Astrocyte (in vitro differentiated cells and primary cell): Measurements from ENCODE around the gene HOPX. TPM values are rescaled to one million over a fixed set of nuclear protein-coding genes. Genes with fewer than 3 reads are reported as not detected.
"Not testable (repeated sequence)": the region's sequence is repeated elsewhere in the genome, so short reads cannot be mapped to it uniquely, and the experiment has no call there.

Experiments used
- DNase-seq: peaks from one replicate; pipeline ENCODE4 v3.0.0-alpha.2; 2010; ENCODE audit warnings: low read depth
- FAIRE-seq: peaks from 2 replicates; lab custom pipeline; 2011; peaks lifted over from hg19 to GRCh38; lab: Jason Lieb, UNC
- H2AFZ ChIP-seq: 2 replicates; pipeline ENCODE4 v1.6.0; 2012; ENCODE audit warnings: low read depth, low read length, inconsistent platforms
- H3K27ac ChIP-seq: 2 replicates; pipeline ENCODE4 v1.5.1; 2011; ENCODE audit warnings: low read depth, low read length, inconsistent platforms
- H3K27me3 ChIP-seq: 2 replicates; pipeline ENCODE4 v1.6.0; 2011; ENCODE audit warnings: low read length, inconsistent platforms; ENCODE audit not compliant: insufficient read depth
- H3K36me3 ChIP-seq: 2 replicates; pipeline ENCODE4 v1.5.1; 2011; ENCODE audit warnings: low read length, inconsistent platforms; ENCODE audit not compliant: insufficient read depth
- H3K4me1 ChIP-seq: 2 replicates; pipeline ENCODE4 v1.5.1; 2011; ENCODE audit warnings: low read length, inconsistent platforms; ENCODE audit not compliant: insufficient read depth
- H3K4me2 ChIP-seq: 2 replicates; pipeline ENCODE4 v1.6.0; 2012; ENCODE audit warnings: low read length, inconsistent platforms
- H3K4me3 ChIP-seq: 2 replicates; pipeline ENCODE4 v1.5.1; 2011; ENCODE audit warnings: low read depth, mild to moderate bottlenecking, low read length, inconsistent platforms; ENCODE audit not compliant: insufficient read depth
- H3K79me2 ChIP-seq: 2 replicates; pipeline ENCODE4 v1.6.0; 2012; ENCODE audit warnings: mild to moderate bottlenecking, low read length, inconsistent platforms; ENCODE audit not compliant: insufficient read depth
- H3K9ac ChIP-seq: 2 replicates; pipeline ENCODE4 v1.6.0; 2012; ENCODE audit warnings: mild to moderate bottlenecking, low read length, inconsistent platforms
- H3K9me3 ChIP-seq: 2 replicates; pipeline ENCODE4 v1.5.1; 2012; ENCODE audit warnings: low read depth, mild to moderate bottlenecking, low read length, inconsistent platforms; ENCODE audit not compliant: insufficient read depth
- H4K20me1 ChIP-seq: 2 replicates; pipeline ENCODE4 v1.6.0; 2012; ENCODE audit warnings: low read length, inconsistent platforms; ENCODE audit not compliant: insufficient read depth
- H3K27ac Mint-ChIP-seq: one replicate; pipeline ENCODE4 v1.8.0; 2021; ENCODE audit warnings: mild to moderate bottlenecking, mixed read lengths; ENCODE audit not compliant: unreplicated experiment
- H3K27me3 Mint-ChIP-seq: one replicate; pipeline ENCODE4 v1.8.0; 2021; ENCODE audit warnings: low read depth, mixed read lengths; ENCODE audit not compliant: unreplicated experiment
- H3K36me3 Mint-ChIP-seq: one replicate; pipeline ENCODE4 v1.8.0; 2021; ENCODE audit warnings: low read depth, mixed read lengths; ENCODE audit not compliant: unreplicated experiment
- H3K4me1 Mint-ChIP-seq: one replicate; pipeline ENCODE4 v1.8.0; 2021; ENCODE audit warnings: low read depth, mixed read lengths; ENCODE audit not compliant: unreplicated experiment
- H3K4me3 Mint-ChIP-seq: one replicate; pipeline ENCODE4 v1.8.0; 2021; ENCODE audit warnings: mild to moderate bottlenecking, moderate library complexity, mixed read lengths; ENCODE audit not compliant: unreplicated experiment
- H3K9me3 Mint-ChIP-seq: one replicate; pipeline ENCODE4 v1.8.0; 2021; ENCODE audit warnings: mild to moderate bottlenecking, mixed read lengths; ENCODE audit not compliant: unreplicated experiment
- EZH2 ChIP-seq: IDR thresholded peaks from 2 replicates; pipeline ENCODE4 v1.6.1; 2012; ENCODE audit warnings: mild to moderate bottlenecking, low read length, inconsistent platforms; ENCODE audit not compliant: insufficient read depth
- total RNA-seq: library from RNA; stranded (reverse); gene quantifications from 2 replicates; pipeline ENCODE4 v1.2.1, GENCODE V29; 2021
- TF ChIP-seq, protein P1 (sequence below): IDR thresholded peaks from 2 replicates; pipeline ENCODE4 v1.5.1; 2011; ENCODE audit warnings: low read depth, mild to moderate bottlenecking, inconsistent platforms, low read length, moderate library complexity; ENCODE audit not compliant: insufficient read depth

HOPX gene
- total RNA-seq, 1 donor from 2014 or later, result 1.7 TPM

DNA sequence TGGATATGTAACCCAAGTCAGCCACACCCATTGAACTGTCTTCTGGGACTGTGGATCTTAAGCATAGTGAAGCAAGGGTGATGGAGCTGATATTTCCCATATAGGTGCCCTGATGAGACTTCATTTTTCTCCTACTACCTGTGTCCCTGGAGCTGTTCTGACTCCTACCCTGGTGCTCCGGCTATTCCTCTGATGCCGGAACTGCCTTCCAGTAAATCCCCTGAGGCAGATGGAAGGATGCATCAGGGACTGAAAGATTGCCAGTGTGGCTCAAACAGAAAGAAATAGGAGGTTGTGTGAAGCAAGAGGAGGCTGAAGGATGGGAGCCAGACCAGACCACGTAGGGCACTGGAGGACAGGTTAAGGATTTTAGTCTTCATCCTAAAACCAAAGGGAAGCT is 74.7 kb downstream of the HOPX start:
- FAIRE-seq (no peak), DNase-seq (no peak)
- no peak overlapping the region for H3K4me3 ChIP-seq
- no peaks in the 10 kb centered on the region for H3K79me2 ChIP-seq
- H4K20me1 ChIP-seq, result no peaks in the 10 kb centered on the region
- TF ChIP-seq, protein P1, sequence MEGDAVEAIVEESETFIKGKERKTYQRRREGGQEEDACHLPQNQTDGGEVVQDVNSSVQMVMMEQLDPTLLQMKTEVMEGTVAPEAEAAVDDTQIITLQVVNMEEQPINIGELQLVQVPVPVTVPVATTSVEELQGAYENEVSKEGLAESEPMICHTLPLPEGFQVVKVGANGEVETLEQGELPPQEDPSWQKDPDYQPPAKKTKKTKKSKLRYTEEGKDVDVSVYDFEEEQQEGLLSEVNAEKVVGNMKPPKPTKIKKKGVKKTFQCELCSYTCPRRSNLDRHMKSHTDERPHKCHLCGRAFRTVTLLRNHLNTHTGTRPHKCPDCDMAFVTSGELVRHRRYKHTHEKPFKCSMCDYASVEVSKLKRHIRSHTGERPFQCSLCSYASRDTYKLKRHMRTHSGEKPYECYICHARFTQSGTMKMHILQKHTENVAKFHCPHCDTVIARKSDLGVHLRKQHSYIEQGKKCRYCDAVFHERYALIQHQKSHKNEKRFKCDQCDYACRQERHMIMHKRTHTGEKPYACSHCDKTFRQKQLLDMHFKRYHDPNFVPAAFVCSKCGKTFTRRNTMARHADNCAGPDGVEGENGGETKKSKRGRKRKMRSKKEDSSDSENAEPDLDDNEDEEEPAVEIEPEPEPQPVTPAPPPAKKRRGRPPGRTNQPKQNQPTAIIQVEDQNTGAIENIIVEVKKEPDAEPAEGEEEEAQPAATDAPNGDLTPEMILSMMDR, result no peak
- no peak for TF ChIP-seq EZH2
- no peak overlapping the region for H3K9ac ChIP-seq
- Mint-ChIP-seq H3K27me3 (peaks cover 24% of the 10 kb centered on the region), H3K9me3 (peaks cover 1% of the 10 kb centered on the region), H3K27ac (no peak overlapping the region), H3K4me3 (no peak overlapping the region), H3K4me1 (peaks cover 3% of the 10 kb centered on the region), H3K36me3 (no peaks in the 10 kb centered on the region)
- no peaks in the 10 kb centered on the region for H3K4me1 ChIP-seq
- H3K9me3 ChIP-seq, result no peaks in the 10 kb centered on the region
- H3K27ac ChIP-seq, result no peak overlapping the region
- peaks cover 8% of the 10 kb centered on the region for H3K27me3 ChIP-seq
- no peak overlapping the region for H3K4me2 ChIP-seq
- no peaks in the 10 kb centered on the region for H3K36me3 ChIP-seq
- no peak overlapping the region for H2AFZ ChIP-seq

DNA sequence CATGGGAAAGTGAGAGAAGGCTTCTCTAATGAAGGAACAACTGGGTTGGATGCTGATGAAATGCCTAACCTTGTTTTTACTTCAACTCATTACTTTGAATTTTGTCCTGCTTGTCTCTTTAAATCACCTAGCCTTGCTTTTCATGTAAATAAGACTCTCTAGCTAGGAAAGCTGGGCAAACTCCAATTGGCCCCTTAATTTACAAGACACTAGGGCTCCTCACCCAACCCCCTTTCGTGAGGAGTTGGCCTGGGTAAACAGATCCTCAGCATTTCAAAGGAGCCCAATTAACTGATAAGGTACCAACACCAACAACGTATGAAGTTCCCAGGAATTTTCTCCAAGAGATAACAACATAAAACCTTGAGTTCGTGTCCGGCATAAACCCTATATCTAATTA is 75.6 kb downstream of the HOPX start:
- not testable (repeated sequence) for H3K4me2 ChIP-seq, FAIRE-seq, H3K36me3 Mint-ChIP-seq, H3K27ac ChIP-seq, H3K36me3 ChIP-seq, H3K27me3 ChIP-seq, H3K9me3 ChIP-seq, H3K4me3 Mint-ChIP-seq, H3K4me1 ChIP-seq, H3K27ac Mint-ChIP-seq, H3K9me3 Mint-ChIP-seq, H3K9ac ChIP-seq, H3K79me2 ChIP-seq, H4K20me1 ChIP-seq, H3K4me1 Mint-ChIP-seq, H2AFZ ChIP-seq, DNase-seq, H3K4me3 ChIP-seq
- peaks cover 24% of the 10 kb centered on the region for H3K27me3 Mint-ChIP-seq

DNA sequence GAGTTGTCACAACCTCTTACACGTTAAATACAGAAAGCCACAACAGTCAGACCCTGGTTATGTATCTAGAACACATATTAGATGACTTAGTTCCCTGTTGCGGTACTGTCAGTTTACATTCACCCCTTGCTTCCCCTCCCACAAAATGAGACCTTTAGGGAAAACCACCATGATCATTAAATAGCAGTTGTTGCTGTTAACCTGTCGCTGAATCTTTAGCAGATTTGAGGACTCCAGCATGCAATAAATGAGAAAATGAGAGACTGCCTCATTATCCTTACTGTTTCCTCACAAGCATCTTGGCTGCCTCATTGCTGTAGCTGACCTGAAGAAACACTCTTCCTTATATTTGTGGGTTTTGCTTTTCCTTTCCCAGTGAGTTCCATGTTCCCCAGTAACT is 77.8 kb downstream of the HOPX start:
- H3K4me3 Mint-ChIP-seq, result no peak overlapping the region
- no peak overlapping the region for H3K27ac ChIP-seq
- H3K4me1 ChIP-seq, result no peaks in the 10 kb centered on the region
- H4K20me1 ChIP-seq, result no peaks in the 10 kb centered on the region
- no peaks in the 10 kb centered on the region for H3K36me3 ChIP-seq
- no peak for DNase-seq
- no peak overlapping the region for H2AFZ ChIP-seq
- H3K27ac Mint-ChIP-seq, result no peak overlapping the region
- no peak overlapping the region for H3K9ac ChIP-seq
- H3K4me2 ChIP-seq, result no peak overlapping the region
- no peaks in the 10 kb centered on the region for H3K9me3 ChIP-seq
- no peaks in the 10 kb centered on the region for H3K4me1 Mint-ChIP-seq
- H3K36me3 Mint-ChIP-seq, result peaks cover 1% of the 10 kb centered on the region
- peaks cover 1% of the 10 kb centered on the region for H3K9me3 Mint-ChIP-seq
- H3K27me3 Mint-ChIP-seq, result peaks cover 24% of the 10 kb centered on the region
- TF ChIP-seq, protein P1, result no peak
- TF ChIP-seq EZH2, result no peak
- H3K79me2 ChIP-seq, result no peaks in the 10 kb centered on the region
- no peak overlapping the region for H3K4me3 ChIP-seq
- FAIRE-seq, result no peak
- peaks cover 8% of the 10 kb centered on the region for H3K27me3 ChIP-seq

Other genes starting within 250 kb of the HOPX start
- gene PPAT, start 245.7 kb downstream of the HOPX start, total RNA-seq, result 42.2 and 47.1 TPM in 2 replicates
- gene PAICS, start 245.0 kb downstream of the HOPX start, total RNA-seq, result 146 and 150 TPM in 2 replicates
- 142 and 145 TPM in 2 replicates for gene SRP72, start 213.7 kb downstream of the HOPX start, total RNA-seq
- gene ARL9, start 175.5 kb downstream of the HOPX start, total RNA-seq, result 0.73 and 1.2 TPM in 2 replicates
- gene SPINK2, start 140.4 kb upstream of the HOPX start, total RNA-seq, result not detected in 2 replicates
- 72.5 and 74.8 TPM in 2 replicates for gene REST, start 226.6 kb upstream of the HOPX start, total RNA-seq